GM12872 (cell line): ENCODE measurements around the gene OR10A3.

Experiments
- CTCF ChIP-seq: IDR thresholded peaks from 3 replicates; pipeline ENCODE4 v1.5.1; 2011; ENCODE audit warnings: low read depth, mild to moderate bottlenecking, low read length, moderate library complexity; ENCODE audit not compliant: insufficient read depth

The OR10A3 gene

DNA sequence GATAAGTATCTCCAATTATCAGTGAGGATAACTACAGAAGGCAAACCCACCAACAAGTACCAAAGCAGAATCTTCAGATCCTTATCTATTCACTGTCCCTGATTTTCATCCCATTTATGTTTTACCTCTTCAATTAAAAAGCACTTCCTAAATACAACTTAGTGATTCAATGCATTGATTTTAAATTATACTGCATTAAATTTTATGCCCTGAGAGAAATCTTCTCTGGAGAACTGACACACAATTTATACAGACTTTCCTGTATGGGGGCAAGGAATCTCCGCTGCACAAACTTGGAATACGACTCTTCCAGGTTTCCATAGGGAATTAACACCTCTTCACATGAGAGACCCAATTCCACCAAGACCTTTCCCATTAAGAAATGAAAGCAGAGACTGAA is at the start of gene OR10A3:
Gene OR10A3 (minus strand): TSS at position 101 of the 400 bp plus-strand sequence. CDS start 2,188 bp downstream, outside the sequence.
- TF ChIP-seq CTCF: no peak

- peak; percentile 75 for TF ChIP-seq CTCF
These were observed 45.5 kb upstream of the OR10A3 start, which contains the start of gene EIF3F for GRCh38 chr11:7986768-7987559. EIF3F (plus strand) TSS chr11:7987337; CDS start chr11:7987353, 16 bp downstream.

DNA sequence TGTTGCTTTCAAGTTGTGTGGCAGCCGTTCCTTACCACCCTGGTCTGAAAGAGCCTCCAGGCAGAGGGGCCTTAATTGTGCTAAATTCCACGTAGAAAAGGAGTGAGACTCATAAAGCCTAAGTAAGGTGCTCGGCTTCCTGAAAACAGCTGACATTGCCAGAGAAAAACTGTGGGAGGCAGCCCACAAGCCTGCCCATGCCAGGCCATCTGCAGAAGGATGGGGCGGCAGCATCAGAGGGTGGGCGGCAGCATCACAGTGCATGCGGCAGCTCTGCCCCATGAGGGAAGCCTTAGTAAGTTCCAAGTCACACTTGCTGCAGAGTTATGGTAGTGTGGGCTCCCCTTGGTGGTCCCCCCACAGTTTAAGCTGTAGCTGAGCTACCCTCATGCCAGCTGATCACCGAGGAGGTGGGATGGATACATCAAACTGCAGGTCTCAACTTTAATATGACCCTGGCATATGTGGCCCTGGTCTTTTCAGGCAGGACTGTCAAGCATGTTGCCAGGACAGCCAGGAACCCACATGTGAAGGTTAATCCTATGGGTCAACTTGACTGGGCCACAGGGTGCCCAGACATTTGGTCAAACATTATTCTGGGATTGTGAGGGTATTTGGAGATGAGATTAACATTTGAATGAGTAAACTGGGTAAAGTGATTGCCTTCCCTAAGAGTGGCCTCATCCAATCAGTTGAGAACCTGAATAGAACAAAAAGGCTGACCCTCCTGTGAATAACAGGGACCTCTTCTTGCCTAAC is 42.5 kb upstream of the OR10A3 start:
- no peak for TF ChIP-seq CTCF

GRCh38 chr11:7982582-7983119 is 41.1 kb upstream of the OR10A3 start:
- TF ChIP-seq CTCF: no peak

- TF ChIP-seq CTCF: no peak
These were observed 40.2 kb upstream of the OR10A3 start for GRCh38 chr11:7981619-7982157.

- TF ChIP-seq CTCF: no peak
These were observed 35.9 kb upstream of the OR10A3 start for GRCh38 chr11:7977232-7977917.

DNA sequence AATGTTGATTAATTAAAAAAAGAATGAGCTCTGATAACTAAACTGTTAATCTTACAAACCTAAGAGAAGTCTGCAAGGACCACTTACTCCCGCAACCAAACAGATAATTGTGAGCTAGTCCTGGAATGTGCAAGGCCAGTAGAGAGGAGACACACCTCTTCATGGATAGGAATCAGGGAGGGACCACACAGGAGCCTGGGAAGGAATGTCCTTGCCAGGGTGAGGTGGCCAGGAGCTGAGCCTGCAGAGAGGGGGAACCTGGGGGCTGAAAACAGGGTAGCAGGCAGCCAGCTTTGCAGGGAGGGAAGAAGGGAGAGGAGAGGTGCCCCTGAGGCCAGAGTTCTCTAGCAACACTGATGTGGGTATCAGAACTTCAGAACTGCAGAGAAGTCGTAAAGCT is 33.2 kb upstream of the OR10A3 start:
- no peak for TF ChIP-seq CTCF
